GM18951 (cell line): ENCODE data around the gene CIB4.
"Not testable (repeated sequence)": the region's sequence is repeated elsewhere in the genome, so short reads cannot be mapped to it uniquely, and the experiment has no call there.

Experiments
- POLR2A ChIP-seq: IDR thresholded peaks from 4 replicates; pipeline ENCODE4 v1.6.1; 2011; ENCODE audit warnings: mild to moderate bottlenecking; ENCODE audit not compliant: insufficient read length, insufficient read depth; ENCODE audit errors: extremely low read depth
- in situ Hi-C: fragments of 300-500 bp; cut with MboI; formaldehyde crosslinking; loops from one replicate; pipeline ENCODE4 v1.12.0; 2022; ENCODE audit warnings: low sequenced_read_pairs, mixed read lengths, inconsistent platforms; ENCODE audit not compliant: unreplicated experiment

CIB4 gene

DNA sequence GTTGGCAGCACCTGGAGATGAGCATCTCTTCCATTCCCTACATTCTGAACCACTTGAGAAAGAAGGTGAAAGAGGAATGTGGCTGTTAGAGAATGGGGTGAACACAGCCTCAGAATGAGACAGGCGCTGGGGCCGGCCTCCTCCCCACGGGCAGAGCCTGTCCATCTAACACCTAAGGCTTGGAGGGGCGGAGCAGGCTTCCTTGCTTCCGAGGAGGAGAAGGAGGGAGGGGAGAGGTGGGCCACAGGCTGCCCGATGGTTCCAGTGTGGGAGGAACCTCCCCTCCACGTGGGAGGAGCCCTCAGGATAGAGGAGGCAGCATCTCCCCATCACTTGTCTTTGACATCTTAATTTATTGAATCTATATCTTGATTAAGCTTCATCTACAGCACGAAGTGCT is 68.6 kb downstream of the CIB4 start:
- in situ Hi-C loops: no loop called here

DNA sequence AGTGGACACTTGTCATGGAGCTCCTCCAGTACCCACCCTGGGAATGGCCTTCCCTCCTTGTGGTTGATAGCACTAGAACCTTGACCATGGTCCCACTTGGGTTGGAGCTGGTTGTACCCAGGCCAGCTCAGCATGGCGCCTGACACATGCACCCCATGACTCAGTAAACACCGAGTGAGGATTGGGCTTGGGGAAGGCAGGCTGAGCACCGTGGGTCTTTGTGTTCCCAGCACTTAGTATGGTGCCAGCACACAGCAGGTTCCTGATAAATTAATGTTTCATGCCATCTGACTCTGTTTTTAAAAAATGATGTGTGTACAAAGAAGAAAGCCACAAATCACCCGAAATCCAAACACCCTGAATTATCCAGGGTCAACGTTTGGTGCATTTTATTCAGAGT is 69.8 kb downstream of the CIB4 start:
- in situ Hi-C loops: no loop called here
- no peak for TF ChIP-seq POLR2A

More for the DNA sequence above, 68.6 kb downstream of the CIB4 start:
- no peak for TF ChIP-seq POLR2A

DNA sequence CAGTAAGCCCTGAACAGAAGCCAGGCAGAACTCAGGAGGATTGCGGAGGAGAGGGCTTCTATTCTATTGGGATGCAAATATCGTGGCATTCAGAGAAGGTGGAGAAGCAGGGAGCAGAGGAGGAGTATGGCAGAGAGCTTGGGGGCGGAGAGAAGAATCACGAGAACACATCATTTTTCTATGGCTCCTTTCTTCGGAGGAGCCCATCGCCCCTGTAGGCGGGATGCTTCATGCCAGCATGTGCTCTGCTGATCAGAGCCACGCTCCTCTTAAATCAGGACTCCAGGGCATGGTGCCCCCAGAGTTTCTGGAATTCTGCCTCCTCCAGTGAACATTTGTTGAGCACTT is 71.1 kb downstream of the CIB4 start:
- in situ Hi-C loops: no loop called here
- no peak for TF ChIP-seq POLR2A

DNA sequence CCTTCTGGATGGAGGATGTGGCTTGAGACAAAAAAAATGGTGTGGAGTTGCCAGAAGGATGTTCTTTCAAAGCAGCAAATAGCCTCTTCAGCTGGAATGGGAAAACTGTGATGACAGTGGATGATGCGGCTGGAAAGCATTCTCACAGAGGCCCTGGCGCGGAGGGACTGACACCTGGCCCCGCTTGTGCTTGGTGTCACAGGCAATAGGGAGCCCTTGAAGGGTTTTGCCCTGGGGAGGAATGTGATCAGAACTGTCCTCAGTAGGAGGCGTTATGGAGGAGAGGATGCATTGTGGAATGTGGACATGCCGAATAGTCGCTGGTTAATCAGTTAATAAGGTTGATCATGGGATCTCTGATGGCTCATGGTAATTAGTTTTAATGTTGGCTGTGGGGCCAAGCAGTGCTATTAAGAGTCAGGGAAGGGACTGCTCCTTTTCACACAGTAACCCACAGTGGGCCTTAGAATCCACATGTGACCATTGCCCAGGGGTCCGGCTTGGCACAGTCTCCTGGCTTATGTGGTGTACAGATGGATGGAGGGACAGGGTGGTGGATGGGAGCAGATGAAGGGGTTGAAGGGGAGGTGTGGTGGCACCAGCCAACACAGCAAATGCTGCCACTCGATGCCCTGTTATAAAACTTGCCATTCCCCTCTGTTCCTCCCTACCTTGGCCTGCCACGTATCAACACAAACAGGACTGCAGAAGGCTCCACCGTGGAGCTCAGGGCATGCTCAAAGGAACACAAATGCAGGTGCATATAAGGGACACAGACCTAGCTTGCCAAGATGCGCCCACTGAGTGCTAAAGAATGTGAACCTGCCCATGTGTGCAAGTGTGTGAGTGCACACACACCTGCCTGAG is 71.7 kb downstream of the CIB4 start:
- in situ Hi-C loops: no loop called here
- TF ChIP-seq POLR2A: no peak

DNA sequence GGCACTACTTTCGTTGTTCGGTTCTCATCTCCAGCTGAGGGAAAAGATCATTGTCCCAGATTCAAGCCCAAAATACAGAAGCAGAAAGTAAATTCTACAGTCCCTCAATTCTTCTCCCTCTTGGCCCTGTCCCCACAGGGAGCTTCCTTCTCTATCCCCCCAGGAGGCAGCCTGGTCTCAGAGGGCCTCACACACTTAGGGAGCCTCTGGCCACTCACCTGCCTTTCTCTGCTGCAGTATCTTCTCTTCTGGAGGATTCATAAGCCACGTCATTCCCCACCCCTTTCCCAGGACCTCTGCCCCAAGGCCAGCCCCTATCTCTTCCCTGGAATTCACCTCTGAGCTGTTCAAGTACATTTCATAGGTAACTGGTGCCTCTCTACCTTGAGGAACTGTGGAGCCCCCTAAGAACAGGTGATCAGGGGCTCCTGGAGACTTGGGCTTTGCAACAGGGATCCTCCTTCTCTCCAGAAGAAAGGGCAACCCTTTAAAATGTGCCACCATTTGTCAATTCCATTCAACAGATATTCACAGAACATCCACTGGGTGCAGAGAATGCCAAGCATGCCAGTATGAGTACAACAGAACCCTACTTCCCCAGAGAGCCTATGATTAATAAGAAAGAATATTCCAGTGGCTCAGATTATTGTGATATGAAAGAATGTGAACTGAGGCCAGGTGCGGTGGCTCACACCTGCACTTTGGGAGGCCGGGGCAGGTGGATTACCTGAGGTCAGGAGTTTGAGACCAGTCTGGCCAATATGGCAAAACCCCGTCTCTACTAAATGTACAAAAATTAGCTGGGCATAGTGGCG is 72.9 kb downstream of the CIB4 start:
- in situ Hi-C loops: no loop called here
- no peak for TF ChIP-seq POLR2A

DNA sequence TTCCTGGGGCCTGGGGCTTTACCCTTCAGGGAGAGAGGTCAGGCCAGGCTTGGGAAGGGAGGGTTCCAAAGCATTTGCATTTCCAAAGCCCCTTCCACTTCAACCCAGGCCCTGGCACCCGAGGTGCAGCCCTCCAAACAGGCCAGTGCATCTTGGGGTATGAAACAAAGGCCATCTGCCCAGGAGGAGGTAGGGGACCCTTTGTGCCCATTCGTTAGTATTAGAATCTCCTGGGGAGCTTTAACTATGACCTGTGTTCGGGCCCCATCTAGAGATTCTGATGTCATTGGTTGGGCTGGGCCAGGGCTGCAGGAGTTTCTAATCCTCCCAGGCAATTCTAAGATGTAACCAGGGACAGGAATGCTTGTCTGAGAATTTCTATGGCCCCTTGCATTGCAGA is 73.6 kb downstream of the CIB4 start:
- in situ Hi-C loops: no loop called here
- no peak for TF ChIP-seq POLR2A

DNA sequence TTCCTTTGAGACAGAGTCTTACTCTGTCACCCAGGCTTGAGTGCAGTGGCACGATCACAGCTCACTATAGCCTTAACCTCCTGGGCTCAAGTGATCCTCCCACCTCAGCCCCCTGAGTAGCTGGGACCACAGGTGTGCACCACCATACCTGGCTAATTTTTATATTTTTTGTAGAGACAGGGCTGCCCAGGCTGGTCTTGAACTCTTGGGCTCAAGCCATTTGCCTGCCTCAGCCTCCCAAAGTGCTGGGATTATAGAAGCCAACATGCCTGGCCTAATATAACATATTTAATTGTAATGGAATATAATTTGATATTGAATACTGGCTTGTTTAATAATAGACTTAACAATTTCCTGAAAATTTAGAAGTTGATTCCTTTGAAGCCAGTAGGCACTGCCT is 74.4 kb downstream of the CIB4 start:
- in situ Hi-C loops: not testable (repeated sequence)

DNA sequence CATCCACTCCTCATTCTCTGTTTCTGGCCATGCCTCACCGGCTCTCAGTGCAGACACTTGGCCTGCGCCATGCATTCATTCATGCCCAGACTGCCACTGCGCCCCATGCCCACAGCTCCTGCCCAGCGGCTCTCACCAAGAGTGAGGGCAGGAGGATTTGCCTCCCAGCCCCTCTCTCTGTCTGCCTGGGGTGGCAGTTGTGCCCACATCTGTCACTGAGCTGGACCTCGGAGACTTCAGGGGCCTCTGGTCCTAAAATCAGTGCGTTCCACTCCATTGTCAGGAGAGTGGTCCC is 75.1 kb downstream of the CIB4 start:
- in situ Hi-C loops: no loop called here
- TF ChIP-seq POLR2A: no peak

DNA sequence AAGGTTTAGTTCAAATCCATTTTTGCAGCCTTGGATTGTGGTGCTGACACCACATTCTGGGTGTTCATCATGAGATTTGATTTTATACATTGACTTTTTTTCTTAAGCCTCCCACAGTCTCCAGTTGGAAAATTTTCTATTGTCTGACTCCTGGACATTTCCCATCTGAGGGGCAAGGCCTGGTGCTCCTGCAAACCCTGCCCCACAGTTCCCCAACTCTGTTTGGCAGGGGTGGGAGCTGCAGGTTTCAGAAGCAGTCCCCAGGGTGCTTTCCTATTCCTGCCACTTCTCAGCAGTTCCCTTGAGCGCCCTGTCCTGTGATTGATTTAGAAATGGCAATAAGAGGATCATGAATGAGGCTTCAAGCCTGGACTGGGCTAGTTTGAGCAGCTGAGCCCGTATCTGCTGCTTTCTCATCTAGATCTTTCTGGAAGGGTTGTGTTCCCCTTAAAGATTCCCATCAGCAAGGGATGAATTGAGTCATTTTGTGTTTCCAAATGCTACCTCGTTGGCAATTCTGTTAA is 77.0 kb downstream of the CIB4 start:
- in situ Hi-C loops: no loop called here

DNA sequence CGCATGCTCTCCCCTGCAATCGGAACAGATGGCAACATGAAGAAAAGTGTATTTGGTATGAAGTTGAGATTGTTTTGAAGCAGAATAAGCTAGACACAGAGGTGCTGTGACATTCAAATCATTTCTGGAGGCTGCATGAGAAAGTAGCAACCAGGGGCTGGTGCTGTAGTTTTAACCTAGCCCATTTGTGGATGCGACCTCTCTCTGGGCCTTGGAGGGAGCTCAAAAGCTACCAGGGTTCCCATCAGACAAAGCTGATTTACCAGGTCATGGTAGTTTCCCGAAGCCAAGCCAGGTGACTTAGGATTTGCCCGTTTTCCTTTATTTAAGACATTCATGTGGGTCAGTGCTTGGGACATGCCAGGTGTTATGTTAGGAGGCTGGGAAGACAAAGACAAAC is 77.5 kb downstream of the CIB4 start:
- TF ChIP-seq POLR2A: no peak
- in situ Hi-C loops: no loop called here

More for the DNA sequence above, 77.0 kb downstream of the CIB4 start:
- no peak for TF ChIP-seq POLR2A

DNA sequence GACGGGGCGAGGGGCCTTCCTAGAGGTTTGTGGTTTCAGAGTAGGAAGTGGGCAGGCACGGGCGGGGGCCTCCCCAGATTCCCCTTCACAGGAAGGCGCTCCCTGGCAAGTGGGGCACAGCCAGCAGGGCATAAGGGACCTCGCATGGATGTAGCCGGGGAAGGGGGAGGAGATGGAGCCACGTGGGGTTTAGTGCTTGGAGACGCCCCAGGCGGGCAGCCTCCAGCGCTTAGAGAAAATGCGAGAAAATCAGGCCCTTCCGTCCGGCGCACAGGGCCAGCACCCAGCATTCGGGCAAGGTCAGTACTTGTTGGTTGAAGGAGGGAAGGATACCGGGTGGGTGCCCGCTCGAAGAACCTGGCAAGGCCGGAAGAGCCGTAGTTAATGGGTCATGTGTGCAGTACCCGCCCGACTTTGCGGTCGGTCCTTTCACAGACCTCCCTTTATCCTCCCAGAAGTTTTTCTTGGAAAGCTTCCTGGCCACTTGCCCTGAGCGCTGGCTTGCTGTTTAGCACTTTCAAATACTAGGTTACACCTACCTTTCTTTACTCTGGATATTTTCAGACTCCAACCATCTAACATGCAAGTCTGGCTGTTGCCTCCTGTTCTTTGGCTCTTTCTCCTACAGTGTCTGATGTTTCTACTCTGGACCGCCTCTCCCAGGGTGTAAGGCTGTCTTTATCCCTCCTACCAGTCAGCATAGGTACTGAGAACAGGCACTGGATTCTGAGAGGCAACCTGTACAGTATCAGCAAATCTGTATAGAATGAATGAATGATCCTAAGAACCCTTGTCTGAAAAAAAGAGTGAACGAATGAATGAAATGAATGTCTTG is 78.1 kb downstream of the CIB4 start:
- in situ Hi-C loops: no loop called here
- TF ChIP-seq POLR2A: no peak

DNA sequence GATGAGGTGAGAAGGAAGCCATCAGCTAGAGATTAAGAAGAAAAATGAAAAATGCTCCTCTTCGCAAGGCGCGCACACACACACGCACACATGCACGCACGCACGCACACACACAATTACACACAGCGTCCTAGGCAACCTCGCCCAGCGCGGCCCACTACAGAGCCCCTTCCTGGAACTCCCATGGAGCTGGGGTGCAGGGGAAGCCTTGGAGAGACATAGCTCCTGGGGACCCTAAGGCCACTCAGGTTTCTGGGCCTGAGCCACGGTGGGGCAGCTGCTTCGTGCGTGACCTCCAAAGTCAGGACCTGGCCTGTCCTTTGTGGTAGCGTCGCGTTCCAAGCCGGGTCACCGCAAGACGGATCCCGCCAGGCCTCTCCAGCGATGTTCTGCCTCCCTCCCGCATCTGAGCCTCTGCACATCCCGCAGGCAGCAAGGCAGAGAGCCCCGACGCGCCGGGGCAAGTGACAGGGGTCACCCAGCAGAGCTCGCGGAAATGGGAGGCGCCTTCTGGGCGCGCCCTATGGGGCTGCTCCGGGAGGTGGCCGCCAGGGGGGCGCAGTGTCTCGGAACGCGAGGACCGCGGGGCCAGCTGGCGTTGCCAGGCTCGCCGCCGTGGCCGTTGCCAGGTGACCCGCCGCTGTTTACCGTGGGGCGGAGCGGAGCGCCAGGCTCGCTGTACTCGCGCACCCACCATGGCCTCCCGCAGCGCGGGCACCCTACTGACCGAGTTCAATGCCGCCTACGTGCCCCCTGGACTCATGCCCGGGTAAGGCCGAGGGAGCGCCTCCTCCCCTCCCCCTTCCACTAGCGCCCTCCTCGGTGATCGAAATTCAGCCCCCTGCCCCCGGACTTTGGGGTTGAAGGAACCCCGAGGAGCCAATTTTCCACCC is 79.0 kb downstream of the CIB4 start:
- in situ Hi-C loops: no loop called here
- no peak for TF ChIP-seq POLR2A

DNA sequence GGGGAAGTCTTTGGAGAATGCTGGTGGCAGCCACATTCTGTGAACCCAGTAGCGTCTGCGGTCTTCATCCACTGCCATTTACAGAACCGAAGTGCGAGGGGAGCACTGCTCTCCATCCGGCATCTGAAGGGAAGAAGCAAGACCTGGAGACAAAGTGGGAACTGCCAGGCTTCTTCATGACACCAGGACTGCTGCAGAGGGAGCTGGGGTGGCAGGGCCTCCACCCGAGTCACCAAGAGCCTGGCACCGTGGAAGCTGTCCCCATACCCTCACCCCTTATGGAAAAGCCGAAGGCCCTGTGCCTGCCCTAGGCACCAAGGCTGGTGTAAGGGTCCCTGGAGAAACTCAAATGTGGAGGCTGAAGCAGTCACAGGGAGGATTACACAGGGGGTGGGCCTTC is 79.8 kb downstream of the CIB4 start:
- in situ Hi-C loops: no loop called here
- no peak for TF ChIP-seq POLR2A

DNA sequence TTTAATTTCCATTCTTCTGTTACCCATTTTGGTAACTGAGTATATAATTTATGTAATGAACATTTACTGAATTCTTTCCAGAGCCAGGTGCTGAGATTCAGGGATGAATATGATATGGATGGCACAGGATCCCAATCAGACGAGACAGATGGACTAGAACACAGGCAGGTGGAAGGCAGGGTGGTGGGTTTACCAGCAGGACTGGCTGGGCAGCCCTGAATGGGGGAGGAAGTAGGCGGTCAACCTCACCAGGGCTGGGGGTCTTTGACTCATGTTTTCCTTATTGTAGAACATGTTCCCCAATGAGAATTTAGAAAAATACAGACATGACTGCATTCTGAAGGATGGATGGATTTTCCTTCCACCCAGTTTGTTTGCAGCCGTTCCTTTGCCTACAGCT is 80.3 kb downstream of the CIB4 start:
- no peak for TF ChIP-seq POLR2A
- in situ Hi-C loops: no loop called here
